ENCODE data around the gene MAPK1IP1L. TPM values are rescaled to one million over a fixed set of nuclear protein-coding genes. Genes with fewer than 3 reads are reported as not detected.
A peak's percentile ranks its signal among the peaks of the same experiment; 100 is the strongest.

MAPK1IP1L gene
- polyA plus RNA-seq, 1 experiment, result 65.3 TPM

DNA sequence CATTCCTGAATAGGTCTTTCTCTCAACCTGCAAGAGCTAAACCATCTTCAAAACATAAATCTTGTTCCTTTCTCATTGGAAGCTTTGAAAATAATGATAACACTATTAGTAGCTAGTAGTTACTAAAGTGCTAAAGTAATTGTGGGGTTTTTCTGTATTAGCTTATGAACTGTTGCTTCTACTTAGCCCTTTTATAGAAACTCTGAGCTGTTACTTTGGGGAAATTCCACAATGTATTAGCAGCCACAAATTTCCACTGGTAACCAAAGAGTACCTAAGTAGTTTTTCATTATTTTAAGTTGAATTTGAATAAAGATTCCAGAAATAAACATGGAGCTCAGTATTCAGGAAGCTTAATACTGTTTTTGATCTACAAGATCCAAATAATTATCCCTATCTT, 6.4 kb upstream of the MAPK1IP1L start:
- Histone ChIP-seq H3K9me3 (ENCODE audit: control insufficient read depth, insufficient read depth, low read length) (no peaks in the 10 kb centered on the region), H3K27me3 (ENCODE audit: control insufficient read depth, insufficient read depth, low read length) (no peaks in the 10 kb centered on the region), H3K27ac (ENCODE audit: low read depth, low read length) (no peak overlapping the region), H3K4me3 (ENCODE audit: low read depth, low read length) (no peak overlapping the region)
- no peak for DNase-seq (ENCODE audit: low read depth, low spot score)
- CTCF ChIA-PET, result no interaction called here
- TF ChIP-seq, protein P1, sequence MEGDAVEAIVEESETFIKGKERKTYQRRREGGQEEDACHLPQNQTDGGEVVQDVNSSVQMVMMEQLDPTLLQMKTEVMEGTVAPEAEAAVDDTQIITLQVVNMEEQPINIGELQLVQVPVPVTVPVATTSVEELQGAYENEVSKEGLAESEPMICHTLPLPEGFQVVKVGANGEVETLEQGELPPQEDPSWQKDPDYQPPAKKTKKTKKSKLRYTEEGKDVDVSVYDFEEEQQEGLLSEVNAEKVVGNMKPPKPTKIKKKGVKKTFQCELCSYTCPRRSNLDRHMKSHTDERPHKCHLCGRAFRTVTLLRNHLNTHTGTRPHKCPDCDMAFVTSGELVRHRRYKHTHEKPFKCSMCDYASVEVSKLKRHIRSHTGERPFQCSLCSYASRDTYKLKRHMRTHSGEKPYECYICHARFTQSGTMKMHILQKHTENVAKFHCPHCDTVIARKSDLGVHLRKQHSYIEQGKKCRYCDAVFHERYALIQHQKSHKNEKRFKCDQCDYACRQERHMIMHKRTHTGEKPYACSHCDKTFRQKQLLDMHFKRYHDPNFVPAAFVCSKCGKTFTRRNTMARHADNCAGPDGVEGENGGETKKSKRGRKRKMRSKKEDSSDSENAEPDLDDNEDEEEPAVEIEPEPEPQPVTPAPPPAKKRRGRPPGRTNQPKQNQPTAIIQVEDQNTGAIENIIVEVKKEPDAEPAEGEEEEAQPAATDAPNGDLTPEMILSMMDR (IDR thresholded peaks at IDR 0.05; ENCODE audit: low read depth, low read length), result no peak
- POLR2A ChIA-PET, result no interaction called here

DNA sequence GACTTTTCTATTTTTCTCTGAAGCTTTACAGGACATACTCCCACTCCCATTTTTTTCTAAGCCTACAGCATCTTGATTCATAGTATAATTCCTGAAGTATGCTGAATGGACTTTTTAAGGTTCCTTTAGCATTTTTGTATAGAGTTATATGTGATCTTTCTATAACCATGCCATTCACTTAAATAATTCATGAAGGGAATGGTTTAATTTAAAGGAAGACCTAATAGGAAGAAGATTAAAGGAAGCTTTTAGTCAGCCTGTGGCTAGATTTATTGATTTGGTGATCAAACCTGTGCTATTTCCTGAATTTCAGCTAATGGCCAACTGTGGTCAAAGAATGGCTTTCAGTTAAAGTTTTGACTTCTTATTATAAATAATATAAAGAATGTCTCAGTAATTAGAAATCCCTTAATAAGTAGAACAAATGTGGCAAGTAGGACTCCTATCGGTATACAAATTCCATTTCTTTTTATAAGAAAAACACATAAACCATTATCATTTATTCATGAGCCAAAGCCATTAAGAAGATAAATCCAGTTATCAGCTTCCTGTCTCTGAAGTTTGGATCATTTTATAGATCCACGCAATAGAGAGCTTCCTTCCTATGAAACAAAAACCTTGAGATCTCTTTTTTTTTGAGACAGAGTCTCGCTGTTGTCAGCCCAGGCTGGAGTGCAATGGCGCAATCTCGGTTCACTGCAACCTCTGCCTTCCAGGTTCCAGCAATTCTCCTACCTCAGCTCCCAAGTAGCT, 4.0 kb upstream of the MAPK1IP1L start:
- TF ChIP-seq, protein P1 (IDR thresholded peaks at IDR 0.05; ENCODE audit: low read depth, low read length), result no peak
- no peaks in the 10 kb centered on the region for H3K27me3 ChIP-seq (ENCODE audit: control insufficient read depth, insufficient read depth, low read length)
- no peak overlapping the region for H3K27ac ChIP-seq (ENCODE audit: low read depth, low read length)
- H3K9me3 ChIP-seq (ENCODE audit: control insufficient read depth, insufficient read depth, low read length), result no peaks in the 10 kb centered on the region; the same call in 1 of the 2 replicates
- H3K4me3 ChIP-seq (ENCODE audit: low read depth, low read length), result no peak overlapping the region
- ChIA-PET CTCF (interaction anchor here (1.4 kb wide), 1 partner anchor 113 kb away, joined by 3 read pairs; no protein-coding TSS in a partner anchor), POLR2A (no interaction called here)
- DNase-seq (ENCODE audit: low read depth, low spot score), result no peak

DNA sequence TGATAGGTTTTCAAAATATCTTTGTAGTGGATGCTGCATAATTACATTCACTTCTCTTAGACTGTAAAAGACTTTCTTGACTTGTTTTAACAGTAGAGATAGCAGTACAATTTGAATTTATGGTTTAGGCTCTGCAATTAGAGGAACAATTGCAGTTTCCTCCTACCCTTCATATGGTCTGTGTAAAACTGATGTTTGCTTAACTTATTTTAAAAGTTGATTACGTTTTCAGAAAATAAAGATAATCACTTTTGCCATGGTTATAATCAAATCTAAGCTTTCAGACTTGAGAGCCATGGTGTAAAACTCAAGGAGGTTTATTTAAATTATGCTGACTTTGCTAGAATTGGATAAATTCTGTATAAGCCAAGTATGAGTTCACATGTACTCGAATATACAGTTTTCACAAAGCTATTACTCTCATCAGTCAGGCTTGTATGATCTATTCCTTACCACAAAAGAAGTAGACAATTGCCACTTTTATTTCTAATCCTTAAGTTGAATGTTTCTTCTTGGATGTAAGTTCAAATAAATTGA, 2.5 kb upstream of the MAPK1IP1L start:
- H3K9me3 ChIP-seq (ENCODE audit: control insufficient read depth, insufficient read depth, low read length), result no peaks in the 10 kb centered on the region; the same call in 1 of the 2 replicates
- no peak overlapping the region for H3K4me3 ChIP-seq (ENCODE audit: low read depth, low read length)
- CTCF ChIA-PET, result no interaction called here
- POLR2A ChIA-PET, result no interaction called here
- H3K27me3 ChIP-seq (ENCODE audit: control insufficient read depth, insufficient read depth, low read length), result no peaks in the 10 kb centered on the region
- DNase-seq (ENCODE audit: low read depth, low spot score), result no peak
- H3K27ac ChIP-seq (ENCODE audit: low read depth, low read length), result no peak overlapping the region
- TF ChIP-seq, protein P1 (IDR thresholded peaks at IDR 0.05; ENCODE audit: low read depth, low read length), result no peak

DNA sequence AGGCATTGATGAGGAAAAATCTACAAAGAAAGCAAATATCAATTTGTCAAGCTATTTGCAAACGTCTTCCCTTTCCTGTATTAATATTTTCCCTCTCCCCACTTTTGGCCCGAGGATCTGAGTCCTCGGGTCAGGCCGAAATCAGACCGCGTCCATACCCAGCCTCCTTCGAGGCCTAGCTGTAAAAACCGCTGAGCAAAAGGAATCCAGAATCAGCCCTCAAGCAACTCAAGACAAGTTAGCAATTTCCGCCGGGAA, 353 bp upstream of the MAPK1IP1L start:
- ChIA-PET CTCF (interaction anchor here (0.5 to 2.9 kb wide), 36 partner anchors 9 to 487 kb away, joined by 3 to 30 read pairs (median 4); partner anchors contain the start of genes SOCS4 and WDHD1), POLR2A (interaction anchor here (0.8 to 1.7 kb wide), 15 partner anchors 8 to 110 kb away, joined by 3 to 13 read pairs (median 5); partner anchors contain the start of genes LGALS3, SOCS4 and WDHD1)
- peak overlapping the region; percentile 61 for H3K4me3 ChIP-seq (ENCODE audit: low read depth, low read length)
- no peaks in the 10 kb centered on the region for H3K27me3 ChIP-seq (ENCODE audit: control insufficient read depth, insufficient read depth, low read length)
- H3K27ac ChIP-seq (ENCODE audit: low read depth, low read length), result peak overlapping the region; percentile 96
- no peak for DNase-seq (ENCODE audit: low read depth, low spot score)
- no peaks in the 10 kb centered on the region; the same call in 1 of the 2 replicates for H3K9me3 ChIP-seq (ENCODE audit: control insufficient read depth, insufficient read depth, low read length)
- TF ChIP-seq, protein P1 (IDR thresholded peaks at IDR 0.05; ENCODE audit: low read depth, low read length), result no peak
